CD4-positive, alpha-beta T cell (primary cell): ENCODE measurements around the gene MROH8. TPM values are rescaled to one million over a fixed set of nuclear protein-coding genes. Genes with fewer than 3 reads are reported as not detected.

Experiments
- ATAC-seq: fragments of 200-7000 bp; cut with Tn5 transposase; one replicate; pipeline ENCODE4 v1.10.0; 2022; ENCODE audit warnings: mild to moderate bottlenecking; ENCODE audit not compliant: poor library complexity
- CTCF ChIA-PET: fragments of 350-600 bp; sonication (Branson Sonifier 250); formaldehyde crosslinking; loops from one replicate; lab custom pipeline; 2021; ENCODE audit warnings: antibody characterized with exemption, inconsistent platforms; lab: Charles Lee
- POLR2A ChIA-PET: fragments of 350-600 bp; sonication (Branson Sonifier 250); formaldehyde crosslinking; loops from one replicate; lab custom pipeline; 2021; ENCODE audit warnings: antibody characterized with exemption, inconsistent platforms; lab: Charles Lee
- DNase-seq, 14 experiments: peaks; one replicate each; pipeline ENCODE4 v3.0.0-alpha.2; 2013 to 2020; ENCODE audit warnings: mixed read lengths in 2 of 14
- H3K27ac ChIP-seq, 2 donors: one replicate each; pipeline versions ENCODE4 v1.5.1 to v1.7.0; 2013; ENCODE audit warnings: low read length in 2 of 2, low read depth in 1 of 2, mild to moderate bottlenecking in 1 of 2
- H3K27me3 ChIP-seq, 2 experiments: 1 replicate in 1 of 2; 2 replicates in 1 of 2; pipeline versions ENCODE4 v1.6.1 to v1.7.0; 2013; ENCODE audit warnings: low read length in 2 of 2, control low read depth in 1 of 2, mild to moderate bottlenecking in 1 of 2, moderate library complexity in 1 of 2; ENCODE audit not compliant: insufficient read depth in 2 of 2, control insufficient read depth in 1 of 2
- H3K36me3 ChIP-seq: one replicate; pipeline ENCODE4 v1.6.1; 2013; ENCODE audit warnings: low read length, control low read depth; ENCODE audit not compliant: insufficient read depth
- H3K4me1 ChIP-seq: one replicate; pipeline ENCODE4 v1.6.1; 2013; ENCODE audit warnings: low read length, control low read depth; ENCODE audit not compliant: insufficient read depth
- H3K4me3 ChIP-seq: one replicate; pipeline ENCODE4 v1.5.1; 2013; ENCODE audit warnings: mild to moderate bottlenecking, low read length, moderate library complexity
- H3K9me3 ChIP-seq, 2 experiments: 1 replicate in 1 of 2; 2 replicates in 1 of 2; pipeline versions ENCODE4 v1.6.1 to v1.7.0; 2013; ENCODE audit warnings: low read length in 2 of 2, mild to moderate bottlenecking in 2 of 2, control low read depth in 1 of 2, moderate library complexity in 1 of 2; ENCODE audit not compliant: control insufficient read depth in 1 of 2, insufficient read depth in 1 of 2
- H3K27ac Mint-ChIP-seq: one replicate; pipeline ENCODE4 v1.8.0; 2020; ENCODE audit warnings: mixed read lengths
- H3K27me3 Mint-ChIP-seq: one replicate; pipeline ENCODE4 v1.8.0; 2021; ENCODE audit warnings: mixed read lengths
- H3K36me3 Mint-ChIP-seq: one replicate; pipeline ENCODE4 v1.8.0; 2021; ENCODE audit warnings: low read depth, mixed read lengths
- H3K4me1 Mint-ChIP-seq: one replicate; pipeline ENCODE4 v1.8.0; 2021; ENCODE audit warnings: low read depth, mixed read lengths
- H3K4me3 Mint-ChIP-seq: one replicate; pipeline ENCODE4 v1.8.0; 2020; ENCODE audit warnings: mild to moderate bottlenecking, mixed read lengths
- H3K9me3 Mint-ChIP-seq: one replicate; pipeline ENCODE4 v1.8.0; 2020; ENCODE audit warnings: mixed read lengths
- CTCF ChIP-seq: fragments of 200-600 bp; IDR thresholded peaks from one replicate; pipeline ENCODE4 v1.8.0; 2022; ENCODE audit warnings: antibody characterized with exemption, mild to moderate bottlenecking
- intact Hi-C, 2 experiments: fragments of 100-400 bp; cut with DNase I in 1 of 2; cut with micrococcal nuclease in 1 of 2; formaldehyde crosslinking; loops; one replicate each; pipeline versions ENCODE4 v1.15.1 to v1.9.0; 2023 to 2025; cut with DNase I, micrococcal nuclease
- total RNA-seq, 174 experiments: library from RNA in 2 of 174; stranded (reverse) in 2 of 174; gene quantifications; one replicate each; pipeline ENCODE4 v1.2.3 and lab custom pipeline; 2021 to 2026

The MROH8 gene
- total RNA-seq, 2 experiments from 2014 or later = 1.1 to 1.2 TPM

DNA sequence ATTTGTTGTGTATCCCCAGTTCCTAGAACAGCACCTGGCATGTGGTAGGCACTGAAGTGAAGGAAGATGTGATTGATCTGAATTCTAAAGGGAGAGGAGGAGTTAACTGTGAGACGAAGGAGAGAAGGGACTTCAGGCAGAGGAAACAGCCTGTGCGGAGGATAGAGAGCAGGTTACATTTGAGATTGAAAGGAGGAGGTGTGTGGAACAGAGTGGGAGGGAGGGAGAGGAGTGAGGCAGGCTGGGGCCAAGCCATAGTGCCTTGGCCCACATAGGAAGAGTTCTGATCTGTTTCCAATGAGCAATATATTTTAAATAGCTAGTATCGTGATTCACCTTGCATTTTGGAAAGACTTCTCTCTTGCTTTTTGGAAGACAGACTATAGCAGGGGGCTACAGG, 13.9 kb upstream of the MROH8 start:
- Histone ChIP-seq H3K4me1 (peaks cover 70% of the 10 kb centered on the region), H3K27me3 (no peaks in the 10 kb centered on the region), H3K4me3 (no peak overlapping the region), H3K9me3 (no peaks in the 10 kb centered on the region), H3K27ac (no peak overlapping the region), H3K36me3 (peaks cover 51% of the 10 kb centered on the region)
- Mint-ChIP-seq H3K9me3 (no peaks in the 10 kb centered on the region), H3K4me1 (peaks cover 71% of the 10 kb centered on the region), H3K27me3 (no peaks in the 10 kb centered on the region), H3K27ac (peak overlapping the region; percentile 72), H3K4me3 (no peak overlapping the region), H3K36me3 (peaks cover 65% of the 10 kb centered on the region)
- intact Hi-C loops = loop anchor here in 1 of 2 experiments (2.0 kb wide), 1 partner anchor 192 kb away; no protein-coding TSS in a partner anchor
- no peak for ATAC-seq
- CTCF ChIA-PET = interaction anchor here (0.8 kb wide), 1 partner anchor 15 kb away, joined by 3 read pairs; no protein-coding TSS in a partner anchor
- POLR2A ChIA-PET = interaction anchor here (1.0 kb wide), 1 partner anchor 14 kb away, joined by 6 read pairs; the partner anchor contains the start of genes MROH8 and RPN2
- no peak for DNase-seq
- TF ChIP-seq CTCF = no peak

- peaks cover 70% of the 10 kb centered on the region for H3K4me1 ChIP-seq
- DNase-seq = peak; percentile 52 to 84 (median 66)
- CTCF ChIA-PET = interaction anchor here (0.5 to 3.0 kb wide), 8 partner anchors 9 to 341 kb away, joined by 3 to 27 read pairs (median 4); partner anchors contain the start of genes MROH8 and RPN2
- H3K9me3 ChIP-seq = no peaks in the 10 kb centered on the region
- Mint-ChIP-seq H3K27me3 (no peaks in the 10 kb centered on the region), H3K4me1 (peaks cover 69% of the 10 kb centered on the region), H3K27ac (peak overlapping the region; percentile 21), H3K4me3 (peak overlapping the region; percentile 6), H3K9me3 (no peaks in the 10 kb centered on the region), H3K36me3 (peaks cover 66% of the 10 kb centered on the region)
- H3K27ac ChIP-seq = no peak overlapping the region
- H3K4me3 ChIP-seq = no peak overlapping the region
- H3K36me3 ChIP-seq = peaks cover 44% of the 10 kb centered on the region
- peak; percentile 80 for ATAC-seq
- POLR2A ChIA-PET = interaction anchor here (1.1 to 4.4 kb wide), 2 partner anchors 9 to 14 kb away, joined by 3 to 33 read pairs; partner anchors contain the start of genes MROH8 and RPN2
- intact Hi-C loops = loop anchor here in 1 of 2 experiments (2.0 kb wide), 1 partner anchor 193 kb away; no protein-coding TSS in a partner anchor
- H3K27me3 ChIP-seq = no peaks in the 10 kb centered on the region
- peak; percentile 89 for TF ChIP-seq CTCF
Measured at GRCh38 chr20:37192137-37192854, 12.9 kb upstream of the MROH8 start.

GRCh38 chr20:37190354-37191112, 11.2 kb upstream of the MROH8 start:
- peaks cover 67% of the 10 kb centered on the region for H3K36me3 Mint-ChIP-seq

More at GRCh38 chr20:37190354-37191112, 11.2 kb upstream of the MROH8 start:
- ChIA-PET POLR2A (interaction anchor here (4.4 kb wide), 1 partner anchor 12 kb away, joined by 33 read pairs; the partner anchor contains the start of genes MROH8 and RPN2), CTCF (interaction anchor here (3.0 kb wide), 1 partner anchor 12 kb away, joined by 27 read pairs; the partner anchor contains the start of genes MROH8 and RPN2)
- H3K9me3 ChIP-seq = no peaks in the 10 kb centered on the region
- intact Hi-C loops = no loop called here
- DNase-seq (no peak), ATAC-seq (no peak)
- Mint-ChIP-seq H3K4me1 (peaks cover 69% of the 10 kb centered on the region), H3K27me3 (no peaks in the 10 kb centered on the region), H3K4me3 (no peak overlapping the region), H3K27ac (peak overlapping the region; percentile 64), H3K9me3 (no peaks in the 10 kb centered on the region)
- H3K36me3 ChIP-seq = peaks cover 49% of the 10 kb centered on the region
- H3K27me3 ChIP-seq = no peaks in the 10 kb centered on the region
- H3K4me1 ChIP-seq = peaks cover 61% of the 10 kb centered on the region
- H3K27ac ChIP-seq = no peak overlapping the region
- H3K4me3 ChIP-seq = no peak overlapping the region
- TF ChIP-seq CTCF = no peak
